ENCODE data around the gene ADGRG1. TPM values are rescaled to one million over a fixed set of nuclear protein-coding genes. Genes with fewer than 3 reads are reported as not detected.
A peak's percentile ranks its signal among the peaks of the same experiment; 100 is the strongest.

ADGRG1 gene
- total and polyA plus RNA-seq, 12 donors, result 11.1 to 46.3 (median 19.0) TPM

DNA sequence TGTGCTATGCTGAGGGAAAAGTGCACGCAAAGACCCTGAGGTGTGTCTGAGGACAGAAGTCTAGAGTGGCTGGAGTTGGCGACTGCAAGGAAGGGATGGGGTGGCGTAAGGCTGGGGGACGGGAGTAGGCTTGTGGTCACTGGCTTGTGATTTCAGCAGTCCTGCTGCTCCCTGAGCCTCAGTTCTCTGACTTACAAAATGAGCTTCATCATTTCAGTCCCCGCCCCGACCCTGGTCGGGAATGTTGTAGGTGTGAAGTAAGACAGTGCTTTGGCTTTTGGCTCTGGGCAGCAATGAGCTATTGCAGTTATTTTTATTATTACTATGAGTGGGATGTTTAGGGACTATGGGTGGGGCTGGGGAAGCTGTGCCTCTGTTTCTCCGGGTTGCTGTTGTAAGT is 8.6 kb downstream of the ADGRG1 start:
- DNase-seq (no peak), ATAC-seq (peak in 3 of 8 donors; percentile 2 to 48 (median 41))
- no peaks in the 10 kb centered on the region for H3K9me3 ChIP-seq
- TF ChIP-seq, protein P1, sequence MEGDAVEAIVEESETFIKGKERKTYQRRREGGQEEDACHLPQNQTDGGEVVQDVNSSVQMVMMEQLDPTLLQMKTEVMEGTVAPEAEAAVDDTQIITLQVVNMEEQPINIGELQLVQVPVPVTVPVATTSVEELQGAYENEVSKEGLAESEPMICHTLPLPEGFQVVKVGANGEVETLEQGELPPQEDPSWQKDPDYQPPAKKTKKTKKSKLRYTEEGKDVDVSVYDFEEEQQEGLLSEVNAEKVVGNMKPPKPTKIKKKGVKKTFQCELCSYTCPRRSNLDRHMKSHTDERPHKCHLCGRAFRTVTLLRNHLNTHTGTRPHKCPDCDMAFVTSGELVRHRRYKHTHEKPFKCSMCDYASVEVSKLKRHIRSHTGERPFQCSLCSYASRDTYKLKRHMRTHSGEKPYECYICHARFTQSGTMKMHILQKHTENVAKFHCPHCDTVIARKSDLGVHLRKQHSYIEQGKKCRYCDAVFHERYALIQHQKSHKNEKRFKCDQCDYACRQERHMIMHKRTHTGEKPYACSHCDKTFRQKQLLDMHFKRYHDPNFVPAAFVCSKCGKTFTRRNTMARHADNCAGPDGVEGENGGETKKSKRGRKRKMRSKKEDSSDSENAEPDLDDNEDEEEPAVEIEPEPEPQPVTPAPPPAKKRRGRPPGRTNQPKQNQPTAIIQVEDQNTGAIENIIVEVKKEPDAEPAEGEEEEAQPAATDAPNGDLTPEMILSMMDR (IDR thresholded peaks at IDR 0.05), result no peak
- peaks cover 16 to 97% (median 82%) of the 10 kb centered on the region in 9 donors for H3K4me1 ChIP-seq
- peaks cover 0 to 11% (median 0%) of the 10 kb centered on the region in 7 donors for H3K27me3 ChIP-seq
- 42 to 56% methylated on average over 8 of the region's 8 CpGs for WGBS, 2 donors
- H3K27ac ChIP-seq, result peak overlapping the region; percentile 72 to 92 (median 85)
- H3K36me3 ChIP-seq, result peaks cover 0 to 5% (median 0%) of the 10 kb centered on the region in 9 donors
- intact Hi-C loops (cut with DNase I), result no loop called here
- H3K4me3 ChIP-seq, result peak overlapping the region in 2 of 10 donors; percentile 2 to 33

DNA sequence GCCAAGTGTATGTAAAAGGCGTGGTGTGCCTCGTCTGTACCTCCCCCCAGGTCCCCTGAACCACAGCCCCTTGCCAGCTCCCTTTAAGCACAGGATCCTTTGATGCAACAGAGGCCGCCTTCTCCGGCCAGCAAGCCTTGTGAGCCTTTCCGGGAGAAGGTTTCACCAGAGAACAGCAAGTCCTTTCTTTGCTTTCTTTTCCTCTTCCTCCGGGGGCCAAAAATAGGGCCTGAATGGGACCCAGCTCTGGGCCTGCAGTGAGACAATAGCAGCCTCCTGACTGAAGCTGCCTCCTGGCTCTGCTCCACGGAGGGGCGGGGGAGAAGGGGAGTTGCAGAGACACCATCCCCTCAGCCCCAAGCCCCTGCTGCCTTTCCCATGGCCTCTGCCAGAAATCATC is 9.0 kb downstream of the ADGRG1 start:
- peak; percentile 68 to 69 for DNase-seq
- peaks cover 16 to 97% (median 78%) of the 10 kb centered on the region in 9 donors for H3K4me1 ChIP-seq
- WGBS, 2 donors, result 34 to 36% methylated on average over 8 of the region's 8 CpGs
- intact Hi-C loops (cut with DNase I), result no loop called here
- ATAC-seq, result peak; percentile 54 to 87 (median 77)
- TF ChIP-seq, protein P1 (IDR thresholded peaks at IDR 0.05), result no peak
- peak overlapping the region in 3 of 10 donors; percentile 3 to 25 (median 21) for H3K4me3 ChIP-seq
- peaks cover 0 to 5% (median 0%) of the 10 kb centered on the region in 9 donors for H3K36me3 ChIP-seq
- H3K9me3 ChIP-seq, result no peaks in the 10 kb centered on the region
- peaks cover 0 to 11% (median 0%) of the 10 kb centered on the region in 7 donors for H3K27me3 ChIP-seq
- peak overlapping the region; percentile 67 to 92 (median 84) for H3K27ac ChIP-seq

DNA sequence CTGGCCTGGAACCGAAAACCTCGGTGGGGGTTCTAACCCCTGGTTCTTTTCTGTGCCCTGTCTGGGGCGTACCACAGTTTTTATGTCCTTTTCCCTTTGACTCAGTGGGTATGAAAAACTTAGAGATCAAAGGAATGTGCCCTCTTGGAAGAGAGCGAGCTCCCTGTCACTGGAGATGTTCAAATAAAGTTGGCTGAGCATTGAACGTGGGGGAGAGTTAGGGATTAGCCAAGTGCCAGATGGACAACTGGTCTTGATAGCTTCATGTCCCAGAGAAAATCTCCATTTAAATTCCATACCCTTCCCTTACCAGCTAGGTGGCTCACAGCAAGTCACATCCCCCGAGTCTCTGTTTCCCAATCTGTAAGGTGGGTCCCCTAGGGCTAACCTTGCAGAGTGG is 9.5 kb downstream of the ADGRG1 start:
- intact Hi-C loops (cut with DNase I), result no loop called here
- TF ChIP-seq, protein P1 (IDR thresholded peaks at IDR 0.05), result no peak

DNA sequence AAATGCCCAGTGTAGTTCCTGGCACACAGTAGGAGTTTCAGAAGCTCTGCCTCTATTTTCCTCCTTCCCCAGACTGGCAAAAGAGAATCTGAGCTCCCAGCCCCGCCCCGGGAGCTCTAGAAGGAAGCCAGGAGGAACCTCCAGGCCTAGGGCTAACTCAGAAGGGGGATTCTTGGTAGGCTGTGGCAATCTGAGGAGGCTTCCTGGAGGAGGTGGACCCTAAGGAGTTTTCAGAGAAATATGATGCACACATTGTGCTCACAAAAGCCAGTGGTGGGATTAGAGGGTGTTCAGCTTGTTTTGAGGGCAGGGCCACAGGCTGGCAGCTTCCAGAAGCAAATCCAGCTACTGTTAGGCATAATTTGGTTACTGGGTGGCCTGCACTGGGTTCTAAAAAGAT is 10.0 kb downstream of the ADGRG1 start:
- H3K4me1 ChIP-seq, result peaks cover 16 to 97% (median 76%) of the 10 kb centered on the region in 9 donors
- WGBS, 2 donors, result 65 to 86% methylated on average over 2 of the region's 2 CpGs
- intact Hi-C loops (cut with DNase I), result no loop called here

More for the DNA sequence above, 9.5 kb downstream of the ADGRG1 start:
- Histone ChIP-seq H3K4me3 (peak overlapping the region in 3 of 10 donors; percentile 3 to 25 (median 21)), H3K27ac (peak overlapping the region; percentile 67 to 92 (median 84)), H3K27me3 (peaks cover 0 to 11% (median 0%) of the 10 kb centered on the region in 7 donors), H3K4me1 (peaks cover 16 to 97% (median 77%) of the 10 kb centered on the region in 9 donors), H3K9me3 (no peaks in the 10 kb centered on the region), H3K36me3 (peaks cover 0 to 5% (median 0%) of the 10 kb centered on the region in 9 donors)
- DNase-seq, result no peak
- no peak for ATAC-seq
- 63 to 72% methylated on average over 6 of the region's 6 CpGs for WGBS, 2 donors

More for the DNA sequence above, 10.0 kb downstream of the ADGRG1 start:
- peaks cover 0 to 11% (median 0%) of the 10 kb centered on the region in 7 donors for H3K27me3 ChIP-seq
- H3K27ac ChIP-seq, result peak overlapping the region; percentile 67 to 92 (median 84)
- no peaks in the 10 kb centered on the region for H3K9me3 ChIP-seq
- peak overlapping the region in 1 of 10 donors; percentile 11 for H3K4me3 ChIP-seq
- peaks cover 0 to 5% (median 0%) of the 10 kb centered on the region in 9 donors for H3K36me3 ChIP-seq
- ATAC-seq, result no peak
- TF ChIP-seq, protein P1 (IDR thresholded peaks at IDR 0.05), result no peak
- DNase-seq, result no peak
